CD14-positive monocyte (primary cell): ENCODE results near the gene HAND2. TPM values are rescaled to one million over a fixed set of nuclear protein-coding genes. Genes with fewer than 3 reads are reported as not detected.

Experiments used
- DNase-seq, 3 donors: peaks; one replicate each; pipeline ENCODE4 v3.0.0-alpha.2; 2011 to 2022
- H2AFZ ChIP-seq: 2 replicates; pipeline ENCODE4 v1.6.0; 2012; ENCODE audit warnings: mild to moderate bottlenecking, low read depth, low read length, inconsistent platforms; ENCODE audit not compliant: insufficient read depth, poor library complexity, severe bottlenecking
- H3K27ac ChIP-seq, 2 donors: 1 replicate in 1 of 2; 2 replicates in 1 of 2; pipeline ENCODE4 v1.5.1; 2012 to 2013; ENCODE audit warnings: low read length in 2 of 2, control low read depth in 1 of 2, inconsistent platforms in 1 of 2, low read depth in 1 of 2, mild to moderate bottlenecking in 1 of 2
- H3K27me3 ChIP-seq, 2 donors: one replicate each; pipeline versions ENCODE4 v1.6.0 to v1.6.1; 2011 to 2013; ENCODE audit warnings: low read length in 2 of 2; ENCODE audit not compliant: control insufficient read depth in 2 of 2, insufficient read depth in 2 of 2
- H3K36me3 ChIP-seq, 2 donors: replicated peaks in 1 of 2; 1 replicate in 1 of 2; 2 replicates in 1 of 2; pipeline versions ENCODE4 v1.5.1 to v1.6.1; 2012 to 2013; ENCODE audit warnings: low read length in 2 of 2, control low read depth in 1 of 2, inconsistent platforms in 1 of 2, mild to moderate bottlenecking in 1 of 2; ENCODE audit not compliant: insufficient read depth in 2 of 2, control insufficient read depth in 1 of 2
- H3K4me1 ChIP-seq, 2 donors: 1 replicate in 1 of 2; 2 replicates in 1 of 2; pipeline versions ENCODE4 v1.5.1 to v1.6.1; 2012 to 2013; ENCODE audit warnings: low read length in 2 of 2, control low read depth in 1 of 2, inconsistent platforms in 1 of 2, mild to moderate bottlenecking in 1 of 2, moderate library complexity in 1 of 2; ENCODE audit not compliant: insufficient read depth in 2 of 2, control insufficient read depth in 1 of 2
- H3K4me2 ChIP-seq: replicated peaks from 2 replicates; pipeline ENCODE3; 2012; ENCODE audit warnings: low read length, moderate library complexity, mild to moderate bottlenecking; ENCODE audit not compliant: poor library complexity, severe bottlenecking; ENCODE audit errors: extremely low read depth
- H3K4me3 ChIP-seq, 3 experiments: fragments of 200-600 bp in 1 of 3; sonication (generic) in 1 of 3; replicated peaks in 1 of 3; 1 replicate in 2 of 3; 2 replicates in 1 of 3; pipeline ENCODE4 v1.5.1; 2011 to 2013; ENCODE audit warnings: low read length in 3 of 3, mild to moderate bottlenecking in 3 of 3, control low read depth in 2 of 3, low read depth in 2 of 3, inconsistent platforms in 1 of 3, moderate library complexity in 1 of 3
- H3K79me2 ChIP-seq: 2 replicates; pipeline ENCODE4 v1.6.0; 2012; ENCODE audit warnings: mild to moderate bottlenecking, control low read depth, inconsistent platforms, low read length, moderate library complexity; ENCODE audit not compliant: insufficient read depth
- H3K9ac ChIP-seq: 2 replicates; pipeline ENCODE4 v1.6.0; 2017; ENCODE audit warnings: low read length, mild to moderate bottlenecking; ENCODE audit not compliant: insufficient read depth, poor library complexity, severe bottlenecking
- H3K9me3 ChIP-seq, 2 donors: replicated peaks in 1 of 2; 1 replicate in 1 of 2; 2 replicates in 1 of 2; pipeline versions ENCODE4 v1.5.1 to v1.6.1; 2012 to 2013; ENCODE audit warnings: low read length in 2 of 2, control low read depth in 1 of 2; ENCODE audit not compliant: control insufficient read depth in 1 of 2, insufficient read depth in 1 of 2
- H4K20me1 ChIP-seq: 2 replicates; pipeline ENCODE4 v1.6.0; 2012; ENCODE audit warnings: mild to moderate bottlenecking, low read length, control low read depth, moderate library complexity; ENCODE audit not compliant: insufficient read depth
- H3K27ac Mint-ChIP-seq, 7 donors: one replicate each; pipeline ENCODE4 v1.8.0; 2020; ENCODE audit warnings: mild to moderate bottlenecking in 7 of 7, mixed read lengths in 7 of 7, moderate library complexity in 6 of 7, inconsistent platforms in 2 of 7
- H3K27me3 Mint-ChIP-seq, 3 donors: one replicate each; pipeline ENCODE4 v1.8.0; 2021 to 2022; ENCODE audit warnings: low read depth in 3 of 3, mild to moderate bottlenecking in 3 of 3, mixed read lengths in 3 of 3, moderate library complexity in 3 of 3, inconsistent platforms in 1 of 3
- H3K36me3 Mint-ChIP-seq, 2 donors: one replicate each; pipeline ENCODE4 v1.8.0; 2020; ENCODE audit warnings: mixed read lengths in 2 of 2, inconsistent platforms in 1 of 2, mild to moderate bottlenecking in 1 of 2
- H3K4me1 Mint-ChIP-seq: one replicate; pipeline ENCODE4 v1.8.0; 2020; ENCODE audit warnings: mild to moderate bottlenecking, mixed read lengths
- H3K4me3 Mint-ChIP-seq, 2 donors: one replicate each; pipeline ENCODE4 v1.8.0; 2020; ENCODE audit warnings: mild to moderate bottlenecking in 2 of 2, mixed read lengths in 2 of 2, moderate library complexity in 1 of 2
- H3K9me3 Mint-ChIP-seq, 7 donors: one replicate each; pipeline ENCODE4 v1.8.0; 2020 to 2022; ENCODE audit warnings: mixed read lengths in 7 of 7, mild to moderate bottlenecking in 6 of 7, moderate library complexity in 6 of 7, inconsistent platforms in 2 of 7
- CTCF ChIP-seq: fragments of 200-600 bp; IDR thresholded peaks from one replicate; pipeline ENCODE4 v1.8.0; 2022; ENCODE audit warnings: antibody characterized with exemption, mild to moderate bottlenecking
- WGBS: methylation state at CpG from one replicate; pipeline ENCODE4 v1.1.5; 2013; ENCODE audit warnings: missing lambda C conversion rate; ENCODE audit not compliant: insufficient coverage; 5-methylcytosine and 5-hydroxymethylcytosine counted together
- intact Hi-C, 2 donors: fragments of 100-400 bp; cut with micrococcal nuclease; formaldehyde crosslinking; loops; one replicate each; pipeline versions ENCODE4 v1.15.0 to v1.15.1; 2023
- polyA plus RNA-seq, 3 donors: library from polyadenylated mRNA; depleted of rRNA in 1 of 3; unstranded in 2 of 3; stranded (reverse) in 1 of 3; fragments of 300-500 nt in 2 of 3; fragments of >200 nt in 1 of 3; fragmentation: Illumina TruSeq in 2 of 3; gene quantifications; 1 replicate in 2 of 3; 2 replicates in 1 of 3; pipeline ENCODE4 v1.2.3, GENCODE V29; 2012 to 2021

HAND2 gene
- polyA plus RNA-seq, 3 donors, result not detected

- intact Hi-C loops, result loop anchor here (10.0 kb wide), 3 partner anchors 65 to 175 kb away; partner anchors contain the start of gene HMGB2 (in 1 of the 2)
- H3K4me2 ChIP-seq, result peak overlapping the region; percentile 17
- no peak for TF ChIP-seq CTCF
Measured at GRCh38 chr4:173490256-173490655, 39.8 kb downstream of the HAND2 start.

GRCh38 chr4:173489514-173489913 lies 40.5 kb downstream of the HAND2 start:
- no peak overlapping the region for H3K4me2 ChIP-seq
- no peak overlapping the region for H3K4me3 ChIP-seq
- H3K9me3 Mint-ChIP-seq, result peaks cover 0 to 7% (median 5%) of the 10 kb centered on the region in 7 donors
- peaks cover 0 to 4% of the 10 kb centered on the region in 2 donors for H3K9me3 ChIP-seq
- H3K4me1 Mint-ChIP-seq, result peaks cover 38% of the 10 kb centered on the region
- TF ChIP-seq CTCF, result no peak
- DNase-seq, result no peak
- peaks cover 0 to 2% of the 10 kb centered on the region in 2 donors for H3K27me3 ChIP-seq
- H3K4me1 ChIP-seq, result peaks cover 25 to 35% of the 10 kb centered on the region in 2 donors
- H2AFZ ChIP-seq, result no peak overlapping the region
- H3K79me2 ChIP-seq, result no peaks in the 10 kb centered on the region
- no peak overlapping the region for H3K27ac Mint-ChIP-seq
- H3K4me3 Mint-ChIP-seq, result no peak overlapping the region
- intact Hi-C loops, result no loop called here
- no peak overlapping the region for H3K27ac ChIP-seq
- H3K27me3 Mint-ChIP-seq, result peaks cover 1 to 8% (median 5%) of the 10 kb centered on the region in 3 donors
- H4K20me1 ChIP-seq, result no peaks in the 10 kb centered on the region
- no peak overlapping the region for H3K9ac ChIP-seq
- no peaks in the 10 kb centered on the region for H3K36me3 Mint-ChIP-seq
- H3K36me3 ChIP-seq, result no peaks in the 10 kb centered on the region

More at GRCh38 chr4:173490256-173490655, 39.8 kb downstream of the HAND2 start:
- H4K20me1 ChIP-seq, result no peaks in the 10 kb centered on the region
- H3K9ac ChIP-seq, result no peak overlapping the region
- H3K27me3 ChIP-seq, result peaks cover under 1 to 9% of the 10 kb centered on the region in 2 donors
- Mint-ChIP-seq H3K27ac (peak overlapping the region in 4 of 7 donors; percentile 24 to 86 (median 78)), H3K4me1 (peaks cover 38% of the 10 kb centered on the region), H3K4me3 (peak overlapping the region in 1 of 2 donors; percentile 65), H3K27me3 (peaks cover 5 to 12% (median 11%) of the 10 kb centered on the region in 3 donors), H3K36me3 (no peaks in the 10 kb centered on the region), H3K9me3 (peaks cover 0 to 7% (median 5%) of the 10 kb centered on the region in 7 donors)
- no peak overlapping the region for H2AFZ ChIP-seq
- H3K4me3 ChIP-seq, result no peak overlapping the region
- peak in 2 of 3 donors; percentile 23 to 28 for DNase-seq
- no peak overlapping the region for H3K27ac ChIP-seq
- WGBS, result 20% methylated on average over 3 of the region's 3 CpGs
- H3K36me3 ChIP-seq, result no peaks in the 10 kb centered on the region
- peaks cover 0 to 4% of the 10 kb centered on the region in 2 donors for H3K9me3 ChIP-seq
- no peaks in the 10 kb centered on the region for H3K79me2 ChIP-seq
- H3K4me1 ChIP-seq, result peaks cover 27 to 39% of the 10 kb centered on the region in 2 donors
